Panc1 (cell line): ENCODE results near the gene DIDO1.

Experiments
- CTCF ChIP-seq: fragments of 450-650 bp; IDR thresholded peaks from 2 replicates; pipeline ENCODE4 v1.5.1; 2017; ENCODE audit warnings: mild to moderate bottlenecking
- SIN3A ChIP-seq: IDR thresholded peaks from 2 replicates; pipeline ENCODE4 v1.6.1; 2012; ENCODE audit warnings: low read depth, mild to moderate bottlenecking, low read length, moderate library complexity, borderline replicate concordance; ENCODE audit not compliant: insufficient read depth

- TF ChIP-seq SIN3A, result no peak
- TF ChIP-seq CTCF, result no peak
Measured at GRCh38 chr20:62913043-62913630, 13.2 kb downstream of the DIDO1 start.
